ENCODE data around the gene VDAC2. TPM values are rescaled to one million over a fixed set of nuclear protein-coding genes. Genes with fewer than 3 reads are reported as not detected.
A peak's percentile ranks its signal among the peaks of the same experiment; 100 is the strongest.

Gene VDAC2
- total and polyA plus RNA-seq, 10 of the 15 experiments (the other 5 are each of a cell fraction or from before 2014, with no cell fraction given), result 73.4 to 294 (median 146) TPM

GRCh38 chr10:75235375-75236177 lies 25.0 kb downstream of the VDAC2 start, which contains the start of gene COMTD1 (continued):
- TF ChIP-seq SMAD1 (IDR thresholded peaks at IDR 0.05; ENCODE audit: low read depth, partially characterized antibody), result no peak
- peak; percentile 83 for TF ChIP-seq RAD51 (IDR thresholded peaks at IDR 0.05)
- no peak for TF ChIP-seq E2F8 (IDR thresholded peaks at IDR 0.05; ENCODE audit: low read depth, partially characterized antibody)
- TF ChIP-seq PBX3 (IDR thresholded peaks at IDR 0.05; ENCODE audit: insufficient replicate concordance, low read depth, low read length), result peak; percentile 18
- TF ChIP-seq CREM (IDR thresholded peaks at IDR 0.05; ENCODE audit: low read depth), result no peak
- no peak for TF ChIP-seq BCL11A (IDR thresholded peaks at IDR 0.05; ENCODE audit: low read depth, low read length)
- TF ChIP-seq LARP7 (IDR thresholded peaks at IDR 0.05), result peak; percentile 84
- TF ChIP-seq ZNF217 (IDR thresholded peaks at IDR 0.05), result no peak; the same call in 1 of the 2 replicates
- TF ChIP-seq PRDM15 (CRISPR knock-in tag; IDR thresholded peaks at IDR 0.05), result no peak
- peak; percentile 52; the same call in 1 of the 2 replicates for TF ChIP-seq NBN (IDR thresholded peaks at IDR 0.05)
- TF ChIP-seq SKIL (IDR thresholded peaks at IDR 0.05; ENCODE audit: low read depth, poor library complexity, severe bottlenecking), result no peak
- TF ChIP-seq RELB (IDR thresholded peaks at IDR 0.05; ENCODE audit: low read depth), result no peak
- TF ChIP-seq MLLT1 (IDR thresholded peaks at IDR 0.05), result no peak
- TF ChIP-seq NFXL1 (IDR thresholded peaks at IDR 0.05; ENCODE audit: borderline replicate concordance), result no peak
- TF ChIP-seq NRF1 (conservative IDR thresholded peaks at IDR 0.05; ENCODE audit: low read depth, low read length), result no peak
